GM18502 (cell line): Measurements from ENCODE around the gene SLC2A9.
"Not testable (repeated sequence)": the region's sequence is repeated elsewhere in the genome, so short reads cannot be mapped to it uniquely, and the experiment has no call there.

Experiments used
- ATAC-seq: cut with Tn5 transposase; IDR thresholded peaks from one replicate; pipeline ENCODE4 v1.9.1; 2021; ENCODE audit warnings: mild to moderate bottlenecking; ENCODE audit not compliant: unreplicated experiment, poor library complexity

SLC2A9 gene

GRCh38 chr4:10002278-10002677 is 19.0 kb downstream of the SLC2A9 start:
- no peak for ATAC-seq

DNA sequence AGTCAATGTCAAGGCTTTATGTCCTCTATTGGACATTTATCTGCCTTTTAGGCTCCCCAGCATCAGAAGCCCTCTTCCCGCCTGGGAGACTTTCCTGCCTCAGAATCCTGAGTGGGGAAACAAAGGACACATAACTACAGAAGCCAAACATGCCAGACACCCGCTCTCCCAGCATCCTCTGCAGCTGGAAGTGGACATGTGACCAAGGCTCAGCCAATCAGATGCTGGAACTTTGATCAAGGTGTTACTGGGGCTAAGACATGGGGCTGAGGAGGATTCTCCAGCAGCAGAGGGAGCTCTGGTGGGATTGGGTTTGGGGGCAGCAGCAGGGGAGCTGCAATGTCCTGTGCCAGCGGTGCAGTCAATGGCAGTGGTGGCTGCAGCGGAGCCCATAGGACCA is 19.5 kb downstream of the SLC2A9 start:
- no peak for ATAC-seq

- ATAC-seq: peak; percentile 77
Measured at GRCh38 chr4:9999956-10000561, 21.2 kb downstream of the SLC2A9 start.

DNA sequence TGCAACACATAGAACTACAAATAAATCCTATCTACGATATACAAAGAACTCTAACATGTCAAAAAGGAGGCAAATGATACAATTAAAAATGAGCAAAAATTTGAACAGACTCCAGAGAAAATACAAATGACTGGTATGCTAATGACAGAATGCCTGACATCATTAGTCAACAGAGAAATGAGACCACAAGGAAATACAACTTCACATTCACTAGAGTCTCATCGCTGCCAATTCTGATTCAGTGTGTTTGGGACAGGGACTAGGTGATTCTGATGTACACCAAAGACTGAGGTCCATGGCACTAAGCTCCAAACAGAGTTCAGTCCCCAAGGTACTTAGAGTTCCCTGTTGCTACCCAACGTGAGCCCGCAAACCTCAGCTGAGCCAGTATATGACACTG is 23.4 kb downstream of the SLC2A9 start:
- ATAC-seq: no peak

DNA sequence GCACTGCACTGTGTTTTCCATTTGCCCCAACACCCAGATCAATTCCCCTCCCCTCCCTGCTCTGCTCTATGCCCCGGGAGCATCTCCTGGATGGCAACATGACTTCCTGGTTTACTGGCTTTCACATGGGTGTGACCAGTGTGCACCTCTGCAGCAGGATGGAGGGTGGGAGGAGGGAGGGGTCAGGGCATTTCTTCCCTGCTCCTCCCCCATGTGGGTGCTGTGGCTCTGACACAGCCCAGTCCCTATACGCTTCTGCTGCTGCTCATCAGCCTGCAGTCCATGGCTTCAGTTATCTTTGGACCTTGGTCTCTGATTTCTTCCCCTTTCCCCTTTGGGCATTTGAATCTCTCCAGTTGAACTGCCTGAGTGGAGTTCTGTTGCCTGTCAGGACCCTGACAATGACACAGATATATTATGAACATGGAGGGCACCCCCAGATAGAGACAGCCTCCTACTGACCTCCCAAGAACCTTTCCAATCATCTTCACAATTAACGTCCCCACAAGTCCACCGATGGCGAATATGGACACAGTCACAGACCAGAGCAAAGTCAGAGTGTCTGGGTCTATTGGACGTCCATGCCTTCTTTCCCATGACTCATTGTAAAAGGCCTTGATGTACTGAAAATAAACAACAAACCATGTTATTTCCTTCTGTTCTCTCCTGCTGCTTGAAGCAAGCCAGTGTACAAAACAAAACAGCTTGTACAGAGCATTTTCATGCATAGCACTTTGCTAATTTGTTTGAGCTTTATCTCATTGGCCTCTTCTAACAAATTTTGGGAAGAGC is 24.8 kb downstream of the SLC2A9 start:
- ATAC-seq: no peak

DNA sequence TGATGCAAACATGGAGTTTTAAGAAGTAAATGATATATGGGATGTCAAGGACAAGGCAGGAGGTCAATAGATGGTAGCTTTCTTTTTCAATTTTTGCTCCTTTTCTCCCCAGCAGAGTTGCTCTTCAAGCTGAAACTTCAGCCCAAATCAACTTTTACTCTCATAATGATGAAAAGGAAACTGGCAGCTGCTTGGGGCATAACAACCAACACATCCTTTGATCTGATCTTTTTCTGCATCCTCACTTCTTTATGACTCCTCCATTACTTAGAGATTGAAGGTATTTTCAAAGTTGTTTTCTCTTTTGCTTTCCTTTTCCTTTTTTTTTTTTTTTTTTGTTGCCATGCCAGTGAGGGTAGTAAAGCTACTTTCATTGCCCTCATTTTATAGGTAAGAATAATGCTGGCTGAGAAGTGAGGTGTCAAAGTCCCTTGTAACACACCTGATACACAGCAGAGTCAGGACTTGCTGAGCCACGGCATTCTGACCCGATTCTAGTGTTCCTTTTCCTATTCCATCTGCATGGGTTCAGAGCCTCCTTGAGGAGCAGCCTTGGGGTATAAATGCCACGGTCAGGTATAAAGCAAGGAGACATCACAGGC is 26.9 kb downstream of the SLC2A9 start:
- peak; percentile 70 for ATAC-seq

DNA sequence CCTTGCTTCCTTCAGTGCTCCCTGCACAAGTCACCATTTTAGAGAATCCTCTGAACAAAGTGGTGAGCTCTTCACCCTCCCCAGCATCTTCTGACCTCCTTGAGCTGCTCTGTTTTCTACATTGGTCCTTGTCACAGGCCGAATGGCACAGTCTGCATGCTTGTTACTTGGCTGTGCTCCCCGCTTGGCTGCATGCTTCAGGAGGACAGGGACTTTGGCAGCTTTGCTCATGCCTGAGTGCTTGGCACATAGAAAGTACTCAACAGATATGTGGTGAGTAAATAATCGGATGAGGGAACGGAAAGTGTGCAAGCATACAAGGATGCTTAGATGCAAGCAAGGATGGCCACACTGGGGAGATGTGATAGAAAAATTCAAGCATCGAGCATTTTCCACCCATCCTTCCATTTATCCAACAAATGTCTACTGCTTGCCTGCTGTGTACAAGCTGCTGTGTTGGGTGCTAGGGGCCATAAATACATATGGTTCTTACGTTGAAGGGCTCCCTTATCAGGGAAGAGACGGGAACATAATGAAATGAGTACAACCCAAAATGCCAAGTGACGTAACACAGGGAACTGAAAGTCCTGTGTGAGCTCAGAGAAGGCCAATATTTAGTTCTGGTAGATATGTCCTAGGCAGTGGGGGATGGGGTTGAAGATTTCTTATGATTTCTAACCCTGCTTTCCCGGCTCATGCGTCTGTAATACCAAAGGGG is 31.2 kb downstream of the SLC2A9 start:
- no peak for ATAC-seq

DNA sequence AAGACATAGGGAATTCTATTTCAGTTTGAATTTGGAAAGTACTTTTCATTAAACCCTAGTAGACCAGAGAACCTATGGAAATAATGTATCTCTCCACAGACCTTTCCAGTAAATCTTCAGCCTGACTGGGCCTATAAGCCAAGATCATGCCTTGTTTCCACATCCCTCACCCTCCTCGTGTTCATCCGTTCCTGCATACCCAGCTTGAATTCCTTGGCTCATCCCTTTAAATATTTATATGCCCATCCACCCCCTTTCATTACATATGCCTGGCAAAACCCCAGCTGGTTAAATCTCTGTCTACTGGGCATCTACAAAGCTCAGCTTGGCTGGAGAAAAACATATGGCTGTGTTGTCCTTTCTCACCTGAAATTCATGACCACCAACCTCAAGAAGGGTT is 32.4 kb downstream of the SLC2A9 start:
- ATAC-seq: no peak

DNA sequence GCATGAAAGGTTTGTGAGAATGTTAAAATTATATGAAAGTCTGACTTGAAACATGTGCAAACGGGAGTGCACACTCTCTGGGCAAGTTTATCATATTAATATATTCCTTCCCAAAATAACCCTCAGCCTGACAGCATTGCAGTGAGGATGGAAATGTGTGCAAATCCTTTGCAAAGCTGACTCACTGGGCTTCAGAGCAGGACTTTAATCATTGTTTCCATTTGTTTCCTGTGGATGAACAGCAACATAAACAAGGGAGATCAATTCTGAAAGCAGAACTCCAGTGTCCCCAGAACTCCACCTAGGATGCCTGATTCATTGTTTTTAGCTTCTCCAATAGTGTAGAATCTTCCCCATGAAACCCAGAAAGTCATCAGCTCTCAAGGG is 32.9 kb downstream of the SLC2A9 start:
- ATAC-seq: no peak

DNA sequence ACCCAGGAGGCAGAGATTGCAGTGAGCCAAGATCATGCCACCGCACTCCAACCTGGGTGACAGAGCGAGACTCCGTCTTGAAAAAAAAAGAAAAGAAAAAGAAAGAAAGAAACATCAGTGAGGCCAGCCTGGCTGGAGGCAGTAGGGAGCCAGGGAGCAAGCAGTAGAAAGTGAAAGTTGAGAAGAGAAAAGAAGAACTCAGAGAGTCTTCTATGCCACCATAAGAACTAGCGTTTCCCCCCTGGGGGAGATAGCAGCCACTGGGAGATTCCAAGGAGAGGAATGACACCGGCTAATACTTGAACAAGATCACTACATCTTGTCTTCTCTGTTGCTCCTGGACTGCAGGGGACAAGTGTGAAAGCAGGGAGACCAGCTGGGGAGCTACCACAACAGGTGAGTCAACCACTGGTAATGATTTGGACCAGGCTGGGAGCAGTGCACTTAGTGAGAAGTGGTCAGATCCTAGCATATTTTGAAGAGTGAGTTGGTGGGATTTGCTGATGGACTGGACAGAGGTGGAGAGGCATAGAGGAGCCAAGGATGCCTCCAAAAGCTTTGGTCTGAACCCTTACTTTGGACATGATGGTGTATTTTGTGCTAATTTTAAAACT is 33.4 kb downstream of the SLC2A9 start:
- ATAC-seq: peak; percentile 79

DNA sequence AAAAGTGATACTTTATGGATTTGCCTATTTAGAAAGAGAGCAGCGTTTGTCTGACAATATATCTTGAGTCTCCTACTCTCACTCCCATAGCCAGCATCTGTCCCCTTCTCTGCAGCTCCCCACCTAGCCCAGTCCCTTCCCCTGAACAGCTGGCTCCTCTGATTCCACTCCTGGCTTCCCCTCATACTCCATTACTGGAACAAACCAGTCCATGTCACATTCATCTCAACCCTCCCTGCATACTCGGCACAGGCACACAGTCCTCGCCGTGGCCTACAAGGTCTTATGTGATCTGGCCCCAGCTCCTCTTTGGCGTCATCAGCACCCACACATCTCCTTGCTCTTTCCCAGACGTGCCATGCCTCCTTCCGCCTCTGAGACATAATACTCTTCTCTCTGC is 36.7 kb downstream of the SLC2A9 start:
- ATAC-seq: no peak

DNA sequence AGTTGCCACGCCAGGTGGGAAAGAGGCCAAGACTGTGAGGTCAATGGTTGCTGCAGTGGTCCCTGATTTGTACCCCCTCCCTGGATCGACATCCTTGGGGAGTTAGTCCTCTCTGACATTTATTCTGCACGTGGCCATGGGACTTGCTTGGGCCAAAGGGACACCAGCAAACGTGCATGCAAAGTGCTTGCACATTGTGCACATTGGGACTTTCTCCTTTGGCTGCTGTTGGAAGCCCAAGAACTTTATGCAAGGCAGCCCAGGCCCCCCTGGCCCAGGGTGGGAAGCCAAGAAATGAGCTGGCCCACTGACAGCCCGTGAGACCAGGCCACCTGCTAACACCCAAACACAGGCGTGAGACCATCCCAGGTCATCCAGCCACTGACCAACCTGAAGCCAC is 38.1 kb downstream of the SLC2A9 start:
- ATAC-seq: no peak

DNA sequence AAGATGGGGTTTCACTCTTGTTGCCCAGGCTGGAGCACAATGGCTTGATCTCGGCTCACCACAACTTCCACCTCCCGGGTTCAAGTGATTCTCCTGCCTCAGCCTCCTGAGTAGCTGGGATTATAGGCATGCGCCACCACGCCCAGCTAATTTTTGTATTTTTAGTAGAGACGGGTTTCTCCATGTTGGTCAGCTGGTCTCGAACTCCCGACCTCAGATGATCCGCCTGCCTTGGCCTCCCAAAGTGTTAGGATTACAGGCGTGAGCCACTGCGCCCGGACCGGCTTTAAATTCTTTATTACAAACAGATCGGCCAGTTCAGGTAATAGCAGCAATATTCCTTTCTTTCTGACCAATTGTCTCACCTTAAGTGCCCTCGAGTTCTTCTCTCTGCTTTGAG is 39.4 kb downstream of the SLC2A9 start:
- ATAC-seq: not testable (repeated sequence)

DNA sequence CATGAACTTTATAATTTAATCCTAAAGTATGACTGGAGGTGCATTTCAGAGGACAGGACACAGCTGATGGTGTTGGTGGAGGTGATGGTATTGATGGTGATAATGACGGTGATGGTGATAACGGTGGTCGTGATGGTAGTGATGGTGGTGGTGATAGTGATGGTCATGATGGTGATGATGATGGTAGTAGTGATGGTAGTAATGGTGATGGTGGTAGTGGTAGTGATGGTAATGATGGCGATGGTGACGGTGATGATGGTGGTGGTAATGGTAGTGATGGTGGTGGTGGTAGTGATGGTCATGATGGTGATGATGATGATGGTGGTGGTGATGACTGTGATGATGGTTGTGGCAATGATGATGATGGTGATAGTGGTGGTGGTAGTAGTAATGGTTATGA is 40.4 kb downstream of the SLC2A9 start:
- no peak for ATAC-seq

- ATAC-seq: no peak
Measured at GRCh38 chr4:9979101-9979701, 42.1 kb downstream of the SLC2A9 start.

DNA sequence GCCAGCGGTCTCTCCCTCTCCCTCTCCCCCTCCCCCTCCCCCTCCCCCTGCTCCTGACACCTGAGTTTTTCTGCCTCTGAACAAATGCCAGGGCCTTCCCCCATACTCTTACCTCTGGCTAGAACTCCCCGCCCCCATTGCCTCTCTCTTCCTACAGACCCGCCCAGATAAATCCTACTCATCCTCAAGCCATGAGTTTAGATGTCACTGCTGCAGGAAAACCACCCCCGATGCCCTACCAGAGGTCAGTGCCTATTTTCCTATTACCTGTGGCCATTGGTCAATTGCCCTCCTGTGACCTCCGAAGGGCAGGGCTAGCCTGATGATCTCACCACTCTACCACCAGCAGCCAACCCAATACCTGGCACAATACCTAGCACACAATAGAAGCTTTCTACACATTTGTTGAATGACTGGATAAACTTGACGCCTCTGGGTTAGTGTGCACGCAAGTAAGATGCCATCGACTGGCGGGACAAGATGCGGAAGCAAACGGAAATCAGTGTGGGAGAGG is 43.7 kb downstream of the SLC2A9 start:
- ATAC-seq: no peak

DNA sequence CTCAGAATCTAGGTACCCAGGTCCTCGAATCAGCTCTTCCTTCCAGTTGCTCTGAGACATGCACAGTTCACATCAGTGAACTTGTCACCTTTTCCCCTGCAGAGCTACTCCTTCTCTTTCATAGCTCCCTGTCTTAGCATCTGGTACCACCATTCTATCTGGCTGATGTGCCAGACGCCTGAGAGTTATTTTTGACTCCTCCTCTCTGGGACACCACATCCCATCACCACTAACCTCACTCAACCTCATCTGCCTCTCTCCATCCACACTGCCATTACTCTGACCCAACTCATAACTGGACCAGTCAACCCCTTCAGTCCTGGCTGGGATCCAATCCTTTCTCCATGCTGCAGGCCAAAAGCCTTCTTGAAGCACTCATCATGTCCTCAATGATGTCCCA is 44.5 kb downstream of the SLC2A9 start:
- peak; percentile 58 for ATAC-seq

- no peak for ATAC-seq
Measured at GRCh38 chr4:9976293-9976692, 45.0 kb downstream of the SLC2A9 start.

DNA sequence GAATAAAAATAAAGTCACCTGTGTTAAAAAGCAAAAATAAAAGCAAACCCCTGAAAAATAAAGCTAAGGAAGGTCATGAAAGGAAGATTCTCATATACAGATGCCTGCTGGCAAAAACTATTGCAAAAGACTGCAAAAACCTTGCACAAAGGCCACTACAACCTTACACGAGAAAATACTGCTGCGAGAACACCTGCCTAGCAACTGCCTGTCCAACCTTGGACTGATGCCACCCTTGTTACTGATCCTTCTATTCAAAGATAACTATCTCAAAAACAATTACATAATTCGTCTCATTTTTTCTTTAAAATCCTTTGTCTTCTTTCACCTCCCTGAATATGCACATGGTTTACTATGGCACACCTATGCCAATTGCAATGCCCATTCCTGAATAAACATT is 49.6 kb downstream of the SLC2A9 start:
- ATAC-seq: no peak

DNA sequence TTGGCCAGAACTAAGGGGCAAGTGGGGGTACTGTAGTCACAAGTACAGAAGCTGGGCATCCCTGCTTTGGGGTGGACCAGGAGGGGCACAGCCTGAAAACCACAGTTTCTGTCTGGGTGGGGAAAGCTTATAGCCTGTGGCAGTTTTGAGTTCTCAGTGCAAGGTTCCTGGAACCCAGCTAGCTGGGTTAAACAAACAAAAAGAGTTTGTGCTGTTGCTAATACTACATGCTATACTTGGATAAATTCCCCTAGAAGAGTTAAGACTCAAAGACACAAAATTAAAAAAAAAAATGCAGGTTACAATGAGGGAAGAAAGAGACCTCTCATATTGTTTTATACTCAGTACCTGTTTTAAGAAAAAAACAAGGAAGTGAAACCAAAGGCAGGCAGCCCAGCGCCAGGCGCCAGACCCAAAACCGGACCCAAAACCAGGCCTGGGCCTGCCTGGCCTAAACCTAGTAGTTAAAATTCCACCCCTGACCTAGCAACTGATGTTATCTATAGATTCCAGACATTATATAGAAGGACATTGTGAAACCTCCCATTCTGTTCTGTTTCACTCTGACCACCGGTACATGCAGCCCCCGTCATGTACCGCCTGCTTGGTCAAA is 50.8 kb downstream of the SLC2A9 start:
- peak; percentile 89 for ATAC-seq
